GM12865 (cell line): Measurements from ENCODE around the gene AIG1.

ENCODE experiments used
- DNase-seq: peaks from one replicate; pipeline ENCODE4 v3.0.0; 2010; ENCODE audit warnings: low read depth
- H3K4me3 ChIP-seq: 2 replicates; pipeline ENCODE4 v1.5.1; 2011; ENCODE audit warnings: mild to moderate bottlenecking, low read depth, low read length, control low read depth
- TF ChIP-seq, protein P1 (sequence below): IDR thresholded peaks from 2 replicates; pipeline ENCODE4 v1.5.1; 2011; ENCODE audit warnings: low read length, control low read depth, low read depth, inconsistent platforms; ENCODE audit not compliant: insufficient read depth; ENCODE audit errors: missing control alignments

Gene AIG1

DNA sequence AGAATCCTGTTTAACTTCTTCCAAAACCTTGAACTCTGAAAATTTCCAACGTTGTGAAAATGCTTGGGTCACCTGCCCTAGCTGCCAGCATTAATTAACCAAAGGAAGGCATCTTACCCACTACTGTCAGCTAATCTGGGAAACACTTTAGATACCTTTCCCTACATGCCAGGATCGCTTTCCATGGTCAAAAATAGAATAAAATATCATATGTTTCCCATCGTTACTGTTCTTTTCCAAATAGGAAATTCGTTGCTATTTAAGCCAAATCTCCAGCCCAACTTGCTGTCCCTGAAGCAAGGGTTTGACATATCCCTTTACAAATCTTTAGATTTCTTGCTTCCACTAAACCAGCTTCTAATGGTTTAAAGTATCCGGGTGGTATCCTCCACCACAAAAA, 157.5 kb downstream of the AIG1 start:
- TF ChIP-seq, protein P1, sequence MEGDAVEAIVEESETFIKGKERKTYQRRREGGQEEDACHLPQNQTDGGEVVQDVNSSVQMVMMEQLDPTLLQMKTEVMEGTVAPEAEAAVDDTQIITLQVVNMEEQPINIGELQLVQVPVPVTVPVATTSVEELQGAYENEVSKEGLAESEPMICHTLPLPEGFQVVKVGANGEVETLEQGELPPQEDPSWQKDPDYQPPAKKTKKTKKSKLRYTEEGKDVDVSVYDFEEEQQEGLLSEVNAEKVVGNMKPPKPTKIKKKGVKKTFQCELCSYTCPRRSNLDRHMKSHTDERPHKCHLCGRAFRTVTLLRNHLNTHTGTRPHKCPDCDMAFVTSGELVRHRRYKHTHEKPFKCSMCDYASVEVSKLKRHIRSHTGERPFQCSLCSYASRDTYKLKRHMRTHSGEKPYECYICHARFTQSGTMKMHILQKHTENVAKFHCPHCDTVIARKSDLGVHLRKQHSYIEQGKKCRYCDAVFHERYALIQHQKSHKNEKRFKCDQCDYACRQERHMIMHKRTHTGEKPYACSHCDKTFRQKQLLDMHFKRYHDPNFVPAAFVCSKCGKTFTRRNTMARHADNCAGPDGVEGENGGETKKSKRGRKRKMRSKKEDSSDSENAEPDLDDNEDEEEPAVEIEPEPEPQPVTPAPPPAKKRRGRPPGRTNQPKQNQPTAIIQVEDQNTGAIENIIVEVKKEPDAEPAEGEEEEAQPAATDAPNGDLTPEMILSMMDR, result no peak
- no peak overlapping the region for H3K4me3 ChIP-seq

DNA sequence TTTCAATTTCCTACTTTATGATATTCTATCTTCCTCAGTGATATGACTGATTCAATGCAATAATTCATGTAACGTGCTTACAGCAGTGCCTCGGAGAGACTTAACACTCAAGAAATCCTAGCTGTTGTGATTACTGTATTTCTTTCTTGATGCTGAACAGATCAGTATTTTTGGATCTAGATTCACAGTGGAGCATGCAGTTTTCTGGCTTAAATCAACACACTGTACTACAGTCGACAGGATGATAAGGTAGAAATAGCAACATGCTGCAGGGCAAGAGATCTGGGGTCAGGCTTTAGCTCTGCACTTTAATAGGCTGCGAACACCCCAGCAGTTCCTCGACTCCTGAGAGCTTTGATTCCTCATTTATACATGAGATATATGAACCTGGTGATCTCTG, 161.0 kb downstream of the AIG1 start:
- TF ChIP-seq, protein P1, result no peak
- DNase-seq, result no peak
- no peak overlapping the region for H3K4me3 ChIP-seq

More for the DNA sequence above, 157.5 kb downstream of the AIG1 start:
- no peak for DNase-seq

DNA sequence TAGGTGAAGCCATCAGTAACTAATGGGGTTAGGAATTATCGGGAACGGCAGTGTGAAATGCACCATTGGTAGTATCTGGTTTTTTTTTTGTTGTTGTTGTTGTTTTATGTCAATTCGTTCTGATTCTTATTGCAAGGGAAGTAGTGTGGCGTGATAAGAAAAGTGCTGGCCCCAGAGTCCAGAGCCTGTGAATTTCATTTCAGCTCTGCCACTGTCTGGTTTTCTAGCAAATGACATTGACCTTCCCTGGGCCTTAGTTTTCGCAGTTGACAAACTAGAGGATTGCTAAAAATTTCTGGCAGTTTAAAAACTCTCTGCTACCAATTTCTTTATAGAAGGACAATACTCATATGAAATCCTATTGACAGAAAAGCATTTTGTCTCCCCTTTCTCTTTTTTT, 161.6 kb downstream of the AIG1 start:
- H3K4me3 ChIP-seq, result no peak overlapping the region
- TF ChIP-seq, protein P1, result no peak
- no peak for DNase-seq

- TF ChIP-seq, protein P1, result no peak
- no peak overlapping the region for H3K4me3 ChIP-seq
- DNase-seq, result no peak
Observed at GRCh38 chr6:143222801-143223231, 162.1 kb downstream of the AIG1 start.

DNA sequence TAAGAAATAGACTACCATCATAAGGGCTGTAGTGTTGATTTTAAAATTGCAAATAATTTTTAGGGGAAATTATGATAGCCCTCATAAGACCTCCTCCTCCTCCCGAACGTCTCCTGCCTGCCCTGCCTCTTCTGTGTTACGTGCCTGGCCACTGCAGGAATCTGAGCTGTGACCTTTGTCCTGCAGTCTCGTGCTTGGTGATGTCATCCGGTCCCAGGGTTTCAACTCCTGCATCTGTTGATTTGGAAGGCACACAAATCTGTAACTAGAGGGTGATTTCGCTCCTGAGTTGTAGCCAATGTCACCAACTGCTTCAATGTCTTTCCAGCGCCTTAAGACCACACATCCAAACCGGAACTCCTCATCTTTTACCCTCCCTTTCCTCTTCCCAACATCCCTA, 163.2 kb downstream of the AIG1 start:
- H3K4me3 ChIP-seq, result no peak overlapping the region
- TF ChIP-seq, protein P1, result no peak
- no peak for DNase-seq

DNA sequence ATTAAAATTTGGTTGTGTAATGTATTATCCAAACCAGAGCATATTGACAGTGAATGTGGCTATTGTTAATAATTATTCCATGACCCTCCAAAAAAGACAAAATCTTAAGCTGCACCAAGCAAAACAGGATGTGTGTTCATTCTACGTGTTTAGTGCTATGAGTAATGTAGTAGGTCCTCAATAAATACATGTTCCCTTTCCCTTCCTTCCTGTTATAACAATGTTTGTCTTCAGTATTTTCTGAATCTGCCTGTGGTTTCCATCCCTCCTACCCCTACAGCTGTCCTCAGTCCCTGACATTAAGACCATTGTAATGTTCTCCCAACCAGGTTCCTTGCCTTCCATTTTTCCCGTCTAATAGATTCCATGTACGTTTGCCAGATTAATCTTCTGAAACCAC, 163.8 kb downstream of the AIG1 start:
- TF ChIP-seq, protein P1, result no peak
- no peak for DNase-seq
- H3K4me3 ChIP-seq, result no peak overlapping the region

GRCh38 chr6:143225929-143226328, 165.2 kb downstream of the AIG1 start:
- no peak for DNase-seq

More at GRCh38 chr6:143225929-143226328, 165.2 kb downstream of the AIG1 start:
- TF ChIP-seq, protein P1, result no peak
- H3K4me3 ChIP-seq, result no peak overlapping the region
